GM10266 (cell line): ENCODE results near the gene KIF21B.
"Not testable (repeated sequence)": the region's sequence is repeated elsewhere in the genome, so short reads cannot be mapped to it uniquely, and the experiment has no call there.

ENCODE experiments used
- DNase-seq: peaks from one replicate; pipeline ENCODE4 v3.0.0; 2012; ENCODE audit errors: extremely low spot score
- TF ChIP-seq, protein P1 (sequence below): IDR thresholded peaks from 2 replicates; pipeline ENCODE4 v1.5.1; 2012; ENCODE audit warnings: mild to moderate bottlenecking, low read depth; ENCODE audit not compliant: control insufficient read depth, insufficient read depth; ENCODE audit errors: missing control alignments

Gene KIF21B

GRCh38 chr1:200967693-200968468 lies 55.6 kb downstream of the KIF21B start:
- no peak for DNase-seq

DNA sequence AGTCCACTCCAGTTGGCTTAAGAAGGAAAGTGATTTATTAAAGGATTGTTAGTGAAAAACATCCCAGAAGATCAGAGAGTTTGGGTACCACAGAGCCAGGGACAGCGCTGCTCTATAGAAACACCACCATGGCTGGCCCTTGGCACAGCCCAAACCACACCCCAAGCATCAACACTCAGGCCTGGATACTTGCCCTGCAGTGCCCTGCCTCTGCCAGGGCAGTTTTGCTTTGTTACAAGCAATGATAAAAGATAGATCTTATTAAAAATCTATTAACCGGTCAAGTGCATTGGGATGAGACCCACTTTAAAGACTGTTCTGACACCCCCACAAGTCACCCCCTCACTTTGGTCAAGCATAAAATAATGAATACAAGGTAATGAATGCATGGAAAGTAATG lies 56.6 kb downstream of the KIF21B start:
- TF ChIP-seq, protein P1, sequence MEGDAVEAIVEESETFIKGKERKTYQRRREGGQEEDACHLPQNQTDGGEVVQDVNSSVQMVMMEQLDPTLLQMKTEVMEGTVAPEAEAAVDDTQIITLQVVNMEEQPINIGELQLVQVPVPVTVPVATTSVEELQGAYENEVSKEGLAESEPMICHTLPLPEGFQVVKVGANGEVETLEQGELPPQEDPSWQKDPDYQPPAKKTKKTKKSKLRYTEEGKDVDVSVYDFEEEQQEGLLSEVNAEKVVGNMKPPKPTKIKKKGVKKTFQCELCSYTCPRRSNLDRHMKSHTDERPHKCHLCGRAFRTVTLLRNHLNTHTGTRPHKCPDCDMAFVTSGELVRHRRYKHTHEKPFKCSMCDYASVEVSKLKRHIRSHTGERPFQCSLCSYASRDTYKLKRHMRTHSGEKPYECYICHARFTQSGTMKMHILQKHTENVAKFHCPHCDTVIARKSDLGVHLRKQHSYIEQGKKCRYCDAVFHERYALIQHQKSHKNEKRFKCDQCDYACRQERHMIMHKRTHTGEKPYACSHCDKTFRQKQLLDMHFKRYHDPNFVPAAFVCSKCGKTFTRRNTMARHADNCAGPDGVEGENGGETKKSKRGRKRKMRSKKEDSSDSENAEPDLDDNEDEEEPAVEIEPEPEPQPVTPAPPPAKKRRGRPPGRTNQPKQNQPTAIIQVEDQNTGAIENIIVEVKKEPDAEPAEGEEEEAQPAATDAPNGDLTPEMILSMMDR = no peak
- DNase-seq = no peak

More at GRCh38 chr1:200967693-200968468, 55.6 kb downstream of the KIF21B start:
- TF ChIP-seq, protein P1 = no peak

GRCh38 chr1:200965111-200965805 lies 58.3 kb downstream of the KIF21B start:
- no peak for DNase-seq
- TF ChIP-seq, protein P1 = no peak

GRCh38 chr1:200963888-200964287 lies 59.6 kb downstream of the KIF21B start:
- DNase-seq = not testable (repeated sequence)

DNA sequence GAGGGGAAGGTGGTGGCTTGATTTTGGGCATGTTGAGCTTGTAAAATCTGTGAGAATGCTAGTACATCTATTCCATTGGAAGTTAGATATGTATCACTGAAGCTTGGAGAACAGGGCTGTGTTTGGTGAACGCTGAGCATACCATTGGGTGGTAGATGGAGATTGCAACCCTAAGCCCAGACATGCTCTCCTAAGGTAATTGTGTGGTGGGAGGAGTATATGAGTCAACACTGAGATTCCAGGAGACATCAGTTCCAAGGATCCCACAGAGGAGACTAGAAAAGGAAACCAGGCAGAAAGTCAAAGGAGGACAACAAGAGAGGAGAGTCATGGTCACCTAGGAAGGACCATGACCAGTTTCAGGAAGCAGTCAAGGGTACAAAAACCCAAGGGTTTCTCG lies 60.4 kb downstream of the KIF21B start:
- TF ChIP-seq, protein P1 = no peak
- DNase-seq = no peak

- TF ChIP-seq, protein P1 = no peak
- DNase-seq = no peak
These were observed 60.9 kb downstream of the KIF21B start for GRCh38 chr1:200962631-200963030.

DNA sequence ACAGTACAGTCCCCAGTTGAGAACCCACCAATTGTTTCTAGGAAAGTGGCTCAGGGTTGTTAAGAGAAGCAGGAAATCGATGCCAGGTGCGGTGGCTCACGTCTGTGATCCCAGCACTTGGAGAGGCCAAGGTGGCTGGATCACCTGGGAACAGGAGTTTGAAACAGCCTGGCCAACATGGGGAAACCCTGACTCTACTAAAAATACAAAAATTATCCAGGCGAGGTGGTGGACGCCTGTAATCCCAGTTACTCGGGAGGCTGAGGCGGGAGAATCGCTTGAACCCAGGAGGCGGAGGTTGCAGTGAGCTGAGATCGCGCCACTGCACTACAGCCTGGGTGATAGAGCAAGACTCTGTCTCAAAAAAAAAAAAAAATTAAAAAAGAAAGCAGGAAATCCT lies 61.4 kb downstream of the KIF21B start:
- DNase-seq = not testable (repeated sequence)

DNA sequence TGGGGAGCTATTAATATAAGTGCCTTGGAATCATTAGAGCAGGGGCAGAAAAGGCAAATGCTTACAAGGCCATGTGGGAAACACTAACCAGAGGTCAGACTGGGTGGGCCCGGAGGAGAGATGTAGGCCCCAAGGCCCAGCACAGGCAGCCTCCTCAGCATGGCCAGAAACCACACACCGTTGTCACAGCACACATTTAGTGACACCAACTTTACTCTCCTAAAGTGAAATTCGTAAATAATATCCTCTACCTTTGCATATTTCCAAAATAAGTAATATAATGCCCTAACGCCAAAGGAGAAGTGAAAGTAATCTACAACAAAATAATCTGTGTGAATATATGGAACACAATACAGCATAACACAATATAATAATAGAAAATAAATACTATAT lies 62.6 kb downstream of the KIF21B start:
- TF ChIP-seq, protein P1 = no peak
- no peak for DNase-seq
